Effector memory CD4-positive, alpha-beta T cell (primary cell): Measurements from ENCODE around the gene EGFR.
"Not testable (repeated sequence)": the region's sequence is repeated elsewhere in the genome, so short reads cannot be mapped to it uniquely, and the experiment has no call there.

Experiments used
- DNase-seq, 3 donors: peaks; one replicate each; pipeline ENCODE4 v3.0.0-alpha.2; 2020
- H3K27ac ChIP-seq: 2 replicates; pipeline ENCODE4 v1.7.0; 2013; ENCODE audit warnings: mild to moderate bottlenecking, low read length, moderate library complexity; ENCODE audit not compliant: insufficient read depth, poor library complexity, severe bottlenecking
- H3K27me3 ChIP-seq: replicated peaks from 2 replicates; pipeline ENCODE4 v1.7.0; 2013; ENCODE audit warnings: mild to moderate bottlenecking, low read length; ENCODE audit not compliant: insufficient read depth, control insufficient read depth, poor library complexity, severe bottlenecking
- H3K36me3 ChIP-seq: 2 replicates; pipeline ENCODE4 v1.7.0; 2013; ENCODE audit warnings: mild to moderate bottlenecking, low read length, moderate library complexity; ENCODE audit not compliant: control insufficient read depth, insufficient read depth
- H3K4me1 ChIP-seq: 2 replicates; pipeline ENCODE4 v1.7.0; 2013; ENCODE audit warnings: low read length, mild to moderate bottlenecking; ENCODE audit not compliant: control insufficient read depth, insufficient read depth, poor library complexity, severe bottlenecking
- H3K4me3 ChIP-seq: 2 replicates; pipeline ENCODE4 v1.7.0; 2013; ENCODE audit warnings: low read length, low read depth, mild to moderate bottlenecking; ENCODE audit not compliant: insufficient read depth, poor library complexity, severe bottlenecking
- H3K9me3 ChIP-seq: 2 replicates; pipeline ENCODE4 v1.7.0; 2013; ENCODE audit warnings: mild to moderate bottlenecking, low read length, moderate library complexity; ENCODE audit not compliant: control insufficient read depth

The EGFR gene

GRCh38 chr7:55034776-55035175, 16.0 kb downstream of the EGFR start:
- DNase-seq, result no peak
- H3K4me1 ChIP-seq, result no peaks in the 10 kb centered on the region
- H3K27ac ChIP-seq, result no peak overlapping the region
- no peaks in the 10 kb centered on the region for H3K27me3 ChIP-seq
- H3K36me3 ChIP-seq, result no peaks in the 10 kb centered on the region
- H3K9me3 ChIP-seq, result no peaks in the 10 kb centered on the region
- no peak overlapping the region for H3K4me3 ChIP-seq

- not testable (repeated sequence) for H3K4me1 ChIP-seq, DNase-seq, H3K4me3 ChIP-seq, H3K9me3 ChIP-seq, H3K27ac ChIP-seq, H3K27me3 ChIP-seq, H3K36me3 ChIP-seq
Observed at GRCh38 chr7:55035410-55035809, 16.6 kb downstream of the EGFR start.

- H3K27me3 ChIP-seq, result no peaks in the 10 kb centered on the region
- no peak overlapping the region for H3K4me3 ChIP-seq
- no peaks in the 10 kb centered on the region for H3K36me3 ChIP-seq
- no peaks in the 10 kb centered on the region for H3K9me3 ChIP-seq
- H3K4me1 ChIP-seq, result no peaks in the 10 kb centered on the region
- no peak overlapping the region for H3K27ac ChIP-seq
- DNase-seq, result no peak
Observed at GRCh38 chr7:55036950-55037736, 18.3 kb downstream of the EGFR start.

GRCh38 chr7:55043691-55044370, 25.0 kb downstream of the EGFR start:
- Histone ChIP-seq H3K4me1 (no peaks in the 10 kb centered on the region), H3K36me3 (no peaks in the 10 kb centered on the region), H3K4me3 (no peak overlapping the region), H3K9me3 (no peaks in the 10 kb centered on the region), H3K27ac (no peak overlapping the region), H3K27me3 (no peaks in the 10 kb centered on the region)
- no peak for DNase-seq

GRCh38 chr7:55044371-55044717, 25.5 kb downstream of the EGFR start:
- Histone ChIP-seq H3K36me3 (no peaks in the 10 kb centered on the region), H3K27me3 (no peaks in the 10 kb centered on the region), H3K27ac (no peak overlapping the region), H3K4me1 (no peaks in the 10 kb centered on the region), H3K9me3 (no peaks in the 10 kb centered on the region), H3K4me3 (no peak overlapping the region)
- DNase-seq, result no peak

- Histone ChIP-seq H3K9me3 (no peaks in the 10 kb centered on the region), H3K36me3 (no peaks in the 10 kb centered on the region), H3K4me3 (no peak overlapping the region), H3K4me1 (no peaks in the 10 kb centered on the region), H3K27me3 (no peaks in the 10 kb centered on the region), H3K27ac (no peak overlapping the region)
- DNase-seq, result no peak
Observed at GRCh38 chr7:55044791-55045190, 26.0 kb downstream of the EGFR start.

GRCh38 chr7:55046582-55047342, 27.9 kb downstream of the EGFR start:
- no peaks in the 10 kb centered on the region for H3K27me3 ChIP-seq
- H3K4me1 ChIP-seq, result no peaks in the 10 kb centered on the region
- H3K4me3 ChIP-seq, result no peak overlapping the region
- no peak overlapping the region for H3K27ac ChIP-seq
- no peaks in the 10 kb centered on the region for H3K36me3 ChIP-seq
- DNase-seq, result no peak
- no peaks in the 10 kb centered on the region for H3K9me3 ChIP-seq

GRCh38 chr7:55048221-55048859, 29.5 kb downstream of the EGFR start:
- Histone ChIP-seq H3K4me3 (no peak overlapping the region), H3K36me3 (no peaks in the 10 kb centered on the region), H3K27ac (no peak overlapping the region), H3K4me1 (no peaks in the 10 kb centered on the region), H3K9me3 (no peaks in the 10 kb centered on the region), H3K27me3 (no peaks in the 10 kb centered on the region)
- no peak for DNase-seq

GRCh38 chr7:55050281-55050680, 31.5 kb downstream of the EGFR start:
- Histone ChIP-seq H3K36me3 (no peaks in the 10 kb centered on the region), H3K27ac (no peak overlapping the region), H3K4me1 (no peaks in the 10 kb centered on the region), H3K4me3 (no peak overlapping the region), H3K9me3 (no peaks in the 10 kb centered on the region), H3K27me3 (no peaks in the 10 kb centered on the region)
- DNase-seq, result no peak
